ENCODE results near the gene TERC.

TERC gene

DNA sequence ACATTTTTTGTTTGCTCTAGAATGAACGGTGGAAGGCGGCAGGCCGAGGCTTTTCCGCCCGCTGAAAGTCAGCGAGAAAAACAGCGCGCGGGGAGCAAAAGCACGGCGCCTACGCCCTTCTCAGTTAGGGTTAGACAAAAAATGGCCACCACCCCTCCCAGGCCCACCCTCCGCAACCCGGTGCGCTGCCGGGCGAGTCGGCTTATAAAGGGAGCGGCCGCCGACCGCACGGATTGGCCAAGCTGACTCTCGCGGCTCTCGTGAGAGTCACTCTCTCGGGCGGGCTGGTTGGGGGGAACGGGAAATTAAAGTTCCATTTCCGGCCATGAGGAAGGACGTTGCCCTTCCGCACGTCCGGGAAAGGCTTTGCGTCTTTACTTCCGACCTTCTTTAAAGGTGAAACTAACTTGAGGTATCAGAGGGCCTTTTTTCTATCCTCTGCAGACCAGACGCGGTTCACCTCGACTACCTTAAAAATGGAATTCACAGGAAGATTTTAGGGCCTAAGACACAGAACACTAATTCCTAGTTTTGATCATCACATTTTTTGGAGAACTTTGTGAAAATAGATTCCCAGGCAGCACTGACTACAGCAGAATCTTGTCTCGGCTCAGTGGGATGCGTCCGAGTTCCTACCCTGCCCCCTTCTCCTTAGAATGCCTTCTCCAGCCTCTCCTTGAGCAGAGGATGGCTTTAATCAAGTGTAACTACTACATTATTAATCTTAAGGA, at the start of gene TERC:
TSS of gene TERC (minus strand) at position 179 of the 731 bp plus-strand sequence.
- peak; percentile 81 for DNase-seq (ENCODE audit: low read depth in 2 of 2)

DNA sequence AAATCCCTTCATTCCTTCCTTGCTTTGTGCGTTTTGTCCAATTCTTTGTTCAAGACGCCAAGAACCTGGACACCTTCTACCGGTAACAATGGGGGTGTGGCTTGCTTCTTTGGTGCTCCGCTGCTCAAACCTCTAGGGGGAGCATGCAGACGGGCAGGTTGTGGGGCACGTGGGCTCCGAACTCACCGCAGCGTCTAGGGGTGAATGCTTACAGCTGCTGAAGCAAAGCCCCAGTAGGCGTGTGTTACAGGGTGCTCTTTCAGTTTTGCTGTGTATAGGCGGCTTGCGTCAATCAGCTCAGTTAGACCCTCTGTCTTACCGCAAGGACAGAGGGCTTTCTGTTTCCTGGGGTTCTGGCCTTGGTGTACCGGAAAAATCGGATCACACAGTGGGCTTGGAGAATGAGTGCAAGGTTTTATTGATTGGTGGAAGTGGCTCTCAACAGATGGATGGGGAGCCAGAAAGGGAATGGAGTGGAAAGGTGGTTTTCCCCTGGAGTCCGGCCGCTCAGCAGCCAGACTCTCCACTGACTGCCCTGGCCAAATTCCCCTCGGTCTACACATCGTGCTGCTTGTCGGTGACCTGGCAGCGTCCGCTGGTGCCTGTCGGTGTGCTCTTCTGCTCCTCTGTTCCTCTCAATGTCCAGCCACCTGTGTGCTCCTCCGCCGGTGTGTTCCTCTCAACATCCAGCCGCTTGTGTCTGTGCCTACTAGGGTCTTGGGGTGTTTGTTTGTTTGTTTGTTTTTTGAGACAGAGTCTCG, 49.1 kb upstream of the TERC start:
- DNase-seq (ENCODE audit: low read depth in 2 of 2) = peak; percentile 46 to 58

DNA sequence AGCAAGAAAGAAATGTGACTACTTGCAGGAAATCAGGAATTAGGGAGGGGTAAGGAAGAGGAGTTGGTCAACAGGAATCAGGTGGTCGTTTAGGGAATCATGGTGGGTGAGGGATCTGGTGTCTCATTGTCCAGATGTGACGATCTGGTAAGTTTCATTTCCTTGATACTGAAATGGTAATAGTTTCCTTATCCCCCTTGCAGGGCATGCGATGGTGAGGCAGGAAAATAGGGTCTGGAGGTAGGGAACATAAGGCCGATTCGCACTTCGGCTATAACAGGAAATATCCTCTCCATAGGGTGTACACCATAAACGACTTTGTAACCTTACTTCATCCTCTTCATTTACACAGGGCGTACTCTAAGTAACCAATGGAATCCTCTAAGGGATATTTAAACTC, 48.4 kb upstream of the TERC start:
- DNase-seq (ENCODE audit: low read depth in 2 of 2) = no peak

DNA sequence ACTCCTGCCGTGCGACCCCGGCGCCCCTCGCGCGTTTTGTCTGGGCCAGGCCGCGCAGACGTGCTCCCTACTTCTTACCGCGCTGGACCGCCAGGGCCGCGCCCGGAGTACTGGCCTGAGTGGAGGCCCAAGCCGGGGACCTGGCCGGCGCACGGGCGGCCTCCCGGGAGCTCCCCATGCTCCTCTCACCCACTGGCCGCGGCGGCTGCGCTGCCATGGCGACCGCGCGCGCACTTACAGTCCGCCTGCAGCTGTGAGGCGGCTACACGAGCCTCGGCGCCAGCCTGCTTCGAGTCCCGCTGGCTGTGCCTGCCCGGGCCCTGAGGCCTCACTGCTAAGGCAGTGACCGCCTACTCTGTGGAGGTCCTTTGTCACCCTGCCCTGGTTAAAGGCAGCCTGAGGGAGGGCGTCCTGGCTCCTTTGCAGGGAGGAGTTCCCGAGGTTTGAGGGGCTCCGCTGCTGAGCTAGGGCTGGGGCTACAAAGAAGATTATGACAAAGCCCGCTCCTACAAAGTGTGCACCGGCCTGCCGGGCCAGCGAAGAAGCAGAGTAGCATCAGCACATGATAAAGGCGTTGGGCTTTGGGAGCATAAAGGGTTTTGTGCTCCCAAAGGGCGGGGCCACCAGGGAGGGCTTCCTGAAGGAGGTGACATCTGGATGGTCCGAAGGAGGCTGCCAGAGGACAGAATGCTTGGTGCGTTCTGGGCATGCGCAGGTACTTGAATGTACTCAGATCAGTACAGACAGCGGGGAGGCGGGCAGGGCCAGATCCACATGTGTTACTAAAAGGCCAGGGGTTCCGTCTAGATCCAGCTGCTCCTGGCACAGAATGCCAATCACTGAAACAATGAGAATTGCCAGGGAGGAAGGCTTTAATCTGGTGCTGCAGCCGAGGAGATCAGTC, 47.7 kb upstream of the TERC start, which contains the start of the genes LRRC34 and LRRIQ4:
TSS of gene LRRC34 (minus strand) at position 573 of the 904 bp plus-strand sequence. CDS start at position 217, 356 bp downstream.
TSS of gene LRRIQ4 (plus strand) at position 539 of the 904 bp plus-strand sequence. CDS start 9,052 bp downstream, outside the sequence.
- peak; percentile 61 to 71 for DNase-seq (ENCODE audit: low read depth in 2 of 2)

DNA sequence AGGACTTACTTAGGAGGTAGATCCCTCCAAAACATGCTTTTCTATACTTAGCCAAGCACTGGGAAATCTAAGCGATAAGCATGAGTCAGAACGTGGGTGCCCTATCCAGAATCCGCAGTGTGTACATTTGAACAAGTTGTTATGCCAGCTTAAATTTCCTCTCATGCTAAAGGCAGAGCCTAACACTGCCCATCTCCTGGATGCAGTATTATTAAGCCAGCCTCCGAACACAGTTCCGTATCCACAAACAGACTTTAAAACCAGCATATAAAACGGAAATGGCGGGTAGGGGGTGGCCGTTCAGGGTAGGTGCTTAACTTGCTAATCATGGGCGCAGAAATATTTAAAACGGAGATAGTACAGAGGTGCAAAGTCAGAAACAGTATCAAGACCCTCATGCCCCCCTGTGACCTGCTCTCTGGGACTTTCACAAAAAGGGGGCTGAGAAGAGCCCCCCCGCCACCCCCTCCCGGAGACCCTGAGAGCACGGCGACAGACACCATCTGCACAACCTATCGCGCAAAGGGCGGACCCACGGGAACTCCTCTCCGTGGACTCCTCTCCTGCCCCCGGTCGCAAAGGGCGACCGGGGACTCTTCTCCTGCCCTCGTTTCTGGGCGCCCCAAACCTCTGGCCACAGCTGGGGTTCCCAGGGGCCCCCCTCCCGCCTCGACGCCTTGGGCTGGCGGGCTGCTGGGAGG, 46.9 kb upstream of the TERC start:
- DNase-seq (ENCODE audit: low read depth in 2 of 2) = no peak

DNA sequence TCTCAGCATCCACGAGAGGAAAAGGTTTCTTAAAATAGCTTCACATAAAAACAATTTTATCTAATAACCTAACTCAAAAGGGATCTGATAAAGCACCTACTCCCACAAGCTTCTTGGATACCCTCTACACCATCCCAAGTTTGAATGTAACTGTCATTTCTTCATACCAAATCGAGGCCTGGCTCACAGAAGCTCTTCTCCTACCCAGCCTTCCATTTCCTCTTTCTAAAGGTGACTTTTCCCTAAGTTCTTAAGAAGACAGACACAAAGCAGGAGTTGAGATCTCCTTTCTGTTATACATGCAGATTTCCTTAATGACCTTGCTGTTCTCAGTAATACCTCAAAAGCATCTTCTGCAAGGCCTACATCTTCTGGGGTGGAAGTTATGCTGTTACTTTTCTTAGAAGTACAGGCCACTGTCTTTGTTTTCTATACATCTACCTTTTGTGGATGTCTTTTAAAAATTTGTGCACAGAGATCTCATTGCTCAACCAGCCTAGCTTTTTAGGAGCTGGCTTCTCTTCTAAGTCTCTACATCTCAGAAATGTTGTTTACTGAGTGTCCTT, 44.5 kb upstream of the TERC start:
- DNase-seq (ENCODE audit: low read depth in 2 of 2) = no peak

DNA sequence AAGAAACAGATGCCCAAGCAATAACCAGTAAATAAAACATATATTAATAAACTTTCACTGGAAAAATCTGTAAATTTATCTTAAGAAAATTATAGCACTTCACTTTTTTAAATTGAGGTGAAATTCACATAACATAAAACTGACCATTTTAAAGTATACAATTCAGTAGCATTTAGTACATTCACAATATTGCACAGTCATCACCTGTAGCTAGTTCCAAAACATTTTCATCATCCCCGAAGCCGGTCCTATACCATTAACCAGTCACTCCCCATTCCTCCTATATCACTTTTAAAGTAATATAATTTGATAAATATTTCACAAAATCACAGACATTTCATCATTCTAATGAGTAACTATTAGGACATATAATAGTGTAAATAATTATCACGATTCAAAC, 39.8 kb upstream of the TERC start:
- no peak for DNase-seq (ENCODE audit: low read depth in 2 of 2)

DNA sequence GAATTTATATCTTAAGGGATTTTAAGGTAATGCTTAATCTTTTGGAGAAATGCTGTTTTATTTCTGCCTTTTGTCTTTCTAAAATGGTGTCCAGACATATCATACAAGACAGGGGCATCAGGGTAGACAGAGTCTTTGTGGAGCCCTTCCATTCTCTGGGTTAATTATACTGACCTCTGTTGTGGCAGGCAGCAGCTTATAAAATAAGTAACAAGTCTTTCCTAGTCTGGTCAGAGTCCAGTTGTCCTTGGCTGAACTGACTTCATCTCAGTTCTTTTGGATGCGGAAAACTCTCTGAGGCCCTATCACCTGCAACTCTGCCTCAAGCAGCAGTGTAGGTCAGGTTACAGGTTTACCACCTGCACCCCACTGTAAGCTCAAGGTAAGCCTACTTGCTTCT, 27.5 kb upstream of the TERC start:
- no peak for DNase-seq (ENCODE audit: low read depth in 2 of 2)

DNA sequence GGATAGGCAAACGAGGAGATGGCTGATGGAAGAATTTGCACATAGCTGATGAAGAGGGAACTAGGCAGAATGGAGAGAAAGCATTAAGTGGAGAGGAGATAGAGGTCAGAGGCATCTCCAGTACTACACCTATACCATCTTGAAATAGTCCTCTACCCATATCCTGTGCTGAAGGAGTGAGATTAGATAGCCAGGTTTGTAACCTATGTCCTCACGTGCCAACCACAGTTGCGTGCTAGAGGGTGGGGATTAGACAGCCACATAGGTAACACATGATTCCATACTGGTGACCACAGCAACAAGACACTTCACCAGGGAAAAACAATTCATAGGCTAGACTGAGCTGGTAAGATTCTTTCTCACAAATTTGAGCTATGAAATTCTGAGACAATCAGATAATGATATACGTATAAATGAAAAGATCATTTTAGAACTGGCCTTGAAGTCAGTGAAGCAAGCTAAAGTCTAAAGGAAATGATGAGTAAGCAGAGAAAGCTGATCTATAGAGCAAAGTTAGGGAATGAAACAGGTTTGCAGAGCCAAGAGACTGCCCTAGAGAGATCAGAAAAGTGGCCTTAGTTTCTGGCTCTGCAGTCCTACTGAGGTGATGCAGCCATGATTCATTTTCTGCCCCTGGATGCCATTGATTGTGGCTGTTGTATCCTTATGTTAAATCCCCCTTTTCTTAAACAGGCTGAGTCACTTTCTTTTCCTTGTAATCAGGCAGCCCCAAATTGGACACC, 26.0 kb upstream of the TERC start:
- DNase-seq (ENCODE audit: low read depth in 2 of 2) = no peak

DNA sequence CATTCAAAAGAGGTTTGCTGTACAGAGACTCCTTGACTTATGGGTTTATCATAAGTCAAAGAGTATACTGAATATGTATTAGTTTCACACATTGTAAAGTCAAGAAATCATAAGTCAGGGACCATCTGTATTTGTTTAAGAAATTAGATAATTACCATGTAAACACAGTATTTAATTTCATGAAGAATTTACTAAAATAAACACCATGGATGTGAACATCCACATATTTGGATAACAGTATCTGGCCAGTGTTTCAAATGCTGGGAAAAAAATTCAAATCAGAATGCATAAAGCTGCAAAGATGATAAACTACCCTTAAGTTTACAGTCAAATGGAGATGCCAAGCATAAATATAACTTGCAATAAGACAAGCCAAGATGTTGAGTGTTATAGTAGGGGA, 25.4 kb upstream of the TERC start:
- DNase-seq (ENCODE audit: low read depth in 2 of 2) = no peak

DNA sequence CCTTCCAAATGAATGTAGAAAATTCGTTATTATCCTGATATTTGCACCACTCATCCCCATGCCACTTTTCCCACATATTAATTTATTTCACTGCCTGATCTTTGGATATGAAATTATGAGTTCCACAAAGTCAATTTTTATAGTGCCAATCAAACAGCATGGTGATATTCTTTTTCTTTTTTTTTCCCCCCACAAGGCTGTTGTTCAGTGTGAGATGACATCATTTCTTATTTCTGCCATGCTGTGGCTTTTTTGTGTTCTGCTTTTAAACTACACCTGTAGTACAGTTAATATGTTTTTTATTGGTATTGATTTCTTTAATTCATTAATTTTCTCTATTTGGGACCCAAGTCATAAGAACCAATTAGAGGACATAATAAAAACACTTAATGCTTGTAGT, 22.9 kb upstream of the TERC start:
- no peak for DNase-seq (ENCODE audit: low read depth in 2 of 2)

DNA sequence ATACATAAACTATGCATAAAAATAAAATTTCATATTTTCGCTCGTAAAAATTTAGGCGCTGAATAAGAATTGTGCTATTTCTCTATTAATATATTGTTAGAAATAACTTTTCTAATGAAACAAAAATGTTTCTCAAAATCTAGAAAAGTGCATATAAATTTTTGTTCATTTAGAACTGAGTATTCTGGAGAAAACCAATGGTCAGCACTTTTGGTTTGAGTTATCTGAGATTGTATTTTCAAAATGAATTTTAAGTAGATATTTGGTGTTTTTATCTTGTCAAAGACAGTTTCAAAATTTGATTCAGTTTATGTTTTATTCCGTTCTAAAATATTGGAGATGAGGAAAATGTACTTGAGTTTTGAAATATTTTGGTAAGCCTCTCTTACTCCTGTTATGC, 22.3 kb upstream of the TERC start:
- no peak for DNase-seq (ENCODE audit: low read depth in 2 of 2)

DNA sequence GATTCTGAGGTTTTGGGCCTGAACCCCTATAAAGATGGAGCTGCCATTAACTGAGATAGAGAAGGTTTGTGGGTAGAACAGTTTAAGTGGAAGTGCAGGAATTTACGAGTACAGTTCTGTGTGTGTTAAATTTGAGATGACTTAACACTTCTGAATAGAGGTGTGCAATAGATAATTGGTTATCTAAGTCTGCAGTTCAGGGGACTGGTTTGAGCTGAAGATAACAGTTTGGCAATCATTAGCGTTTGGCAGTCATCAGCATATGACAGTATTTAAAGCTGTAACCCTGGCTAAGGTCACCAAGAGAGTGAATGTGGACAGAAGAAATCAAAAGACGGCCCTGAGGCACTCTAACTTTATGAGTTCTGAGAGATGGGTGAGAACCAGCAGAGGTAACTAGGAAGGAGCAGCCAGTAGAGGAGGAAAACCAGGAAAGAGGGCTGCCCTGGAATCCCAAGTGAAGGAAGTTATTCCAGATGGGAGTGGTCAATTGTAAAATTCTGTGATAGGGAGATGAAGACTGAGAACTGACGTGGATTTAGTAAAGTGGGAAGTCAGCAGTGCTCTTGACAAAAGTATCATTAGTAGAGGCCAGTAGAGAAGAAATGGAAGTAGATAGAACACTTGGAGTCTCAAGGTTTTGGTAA, 16.5 kb upstream of the TERC start:
- DNase-seq (ENCODE audit: low read depth in 2 of 2) = no peak

DNA sequence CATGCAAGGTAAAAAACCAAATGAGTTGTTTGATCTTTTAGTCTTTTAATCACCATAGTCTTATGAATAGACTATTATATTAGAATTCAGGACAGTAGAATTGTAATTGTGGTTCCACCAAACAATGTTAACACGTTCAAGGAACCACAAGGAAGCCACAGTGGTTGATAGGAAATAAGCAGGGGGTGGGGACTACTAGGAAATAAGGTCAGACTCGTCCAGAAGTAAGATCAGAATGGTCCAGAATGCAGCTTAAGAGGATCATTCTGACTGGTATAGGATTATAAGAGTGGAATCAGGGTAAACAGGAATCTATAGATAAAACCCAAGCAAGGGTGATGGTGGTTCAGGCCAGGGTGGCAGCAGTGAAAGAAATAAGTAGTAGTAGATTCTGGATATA, 15.9 kb upstream of the TERC start:
- no peak for DNase-seq (ENCODE audit: low read depth in 2 of 2)

DNA sequence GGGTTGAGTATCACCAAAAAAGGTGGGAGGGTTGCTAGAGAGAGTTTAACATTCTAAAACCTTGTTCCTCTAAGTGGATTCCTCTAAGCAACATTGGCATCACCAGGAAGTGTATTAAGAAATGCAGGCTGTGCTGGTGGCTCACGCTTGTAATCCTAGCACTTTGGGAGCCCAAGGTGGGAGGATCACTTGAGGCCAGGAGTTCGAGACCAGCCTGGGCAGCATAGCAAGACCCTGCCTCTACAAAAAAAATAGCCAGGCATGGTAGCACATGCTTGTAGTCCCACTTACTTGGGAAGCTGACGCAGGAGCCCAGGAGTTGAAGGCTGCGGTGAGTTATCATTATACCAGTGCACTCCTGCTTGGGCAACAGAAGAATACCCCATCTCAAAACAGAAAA, 13.0 kb upstream of the TERC start:
- DNase-seq (ENCODE audit: low read depth in 2 of 2) = no peak

DNA sequence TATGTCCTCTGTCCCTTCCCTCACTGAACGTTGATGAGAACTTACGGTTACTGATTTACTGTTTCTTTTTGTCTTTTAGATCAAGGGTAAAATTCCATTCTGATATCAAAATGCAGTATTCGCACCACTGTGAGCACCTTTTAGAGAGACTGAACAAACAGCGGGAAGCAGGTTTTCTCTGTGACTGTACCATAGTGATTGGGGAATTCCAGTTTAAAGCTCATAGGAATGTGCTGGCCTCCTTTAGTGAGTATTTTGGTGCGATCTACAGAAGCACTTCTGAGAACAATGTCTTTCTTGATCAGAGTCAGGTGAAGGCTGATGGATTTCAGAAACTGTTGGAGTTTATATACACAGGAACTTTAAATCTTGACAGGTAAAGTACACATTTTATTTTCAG, 9.3 kb upstream of the TERC start:
- DNase-seq (ENCODE audit: low read depth in 2 of 2) = no peak

DNA sequence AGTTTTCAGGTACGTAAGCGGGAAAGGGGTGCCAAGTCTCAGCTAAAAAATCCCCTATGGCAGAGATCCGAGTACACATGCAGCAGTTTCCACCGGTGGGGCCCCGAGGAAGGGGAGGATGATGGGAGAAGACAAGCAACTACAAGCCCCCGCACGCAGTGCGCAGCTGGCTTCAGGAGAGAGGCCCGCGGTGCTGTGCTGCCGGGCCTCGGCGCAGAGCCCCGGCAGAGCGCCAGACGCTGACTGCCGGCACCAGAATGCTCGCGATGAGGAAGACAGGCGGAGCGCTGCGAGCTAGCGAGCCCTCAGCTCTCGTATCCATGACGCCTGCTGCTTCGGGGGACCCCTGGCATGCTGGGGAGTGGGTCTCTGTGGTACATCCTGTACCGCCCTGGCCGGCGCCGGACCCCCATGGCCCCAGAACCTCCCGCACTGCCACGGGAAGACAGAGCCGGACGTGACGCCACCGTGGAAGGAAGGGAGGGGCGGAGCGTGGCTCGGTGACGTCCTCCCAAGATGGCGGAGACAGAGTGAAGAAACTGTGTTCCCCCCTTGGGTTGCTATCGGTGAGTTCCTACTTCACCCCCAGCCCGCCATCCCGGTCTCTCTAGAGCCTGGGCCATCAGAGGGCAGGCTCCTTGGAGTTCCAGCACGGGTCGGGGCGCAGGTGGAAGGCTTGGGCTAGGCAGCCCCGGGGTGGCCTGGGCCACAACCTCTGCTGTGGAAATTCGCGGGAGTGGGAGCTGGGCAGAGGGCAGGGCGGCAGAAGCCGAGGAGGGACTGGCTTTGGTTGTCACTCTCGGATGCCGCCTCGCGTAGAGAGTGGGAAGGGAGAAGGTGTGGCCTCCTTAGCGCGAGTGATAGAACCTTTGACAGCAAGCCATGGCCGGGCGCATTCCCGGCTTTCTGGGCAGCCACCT, 8.3 kb upstream of the TERC start, which contains the start of gene MYNN:
TSS of gene MYNN (plus strand) at position 500 of the 920 bp plus-strand sequence. CDS start 900 bp downstream, outside the sequence.
- DNase-seq (ENCODE audit: low read depth in 2 of 2) = peak; percentile 78 to 85

DNA sequence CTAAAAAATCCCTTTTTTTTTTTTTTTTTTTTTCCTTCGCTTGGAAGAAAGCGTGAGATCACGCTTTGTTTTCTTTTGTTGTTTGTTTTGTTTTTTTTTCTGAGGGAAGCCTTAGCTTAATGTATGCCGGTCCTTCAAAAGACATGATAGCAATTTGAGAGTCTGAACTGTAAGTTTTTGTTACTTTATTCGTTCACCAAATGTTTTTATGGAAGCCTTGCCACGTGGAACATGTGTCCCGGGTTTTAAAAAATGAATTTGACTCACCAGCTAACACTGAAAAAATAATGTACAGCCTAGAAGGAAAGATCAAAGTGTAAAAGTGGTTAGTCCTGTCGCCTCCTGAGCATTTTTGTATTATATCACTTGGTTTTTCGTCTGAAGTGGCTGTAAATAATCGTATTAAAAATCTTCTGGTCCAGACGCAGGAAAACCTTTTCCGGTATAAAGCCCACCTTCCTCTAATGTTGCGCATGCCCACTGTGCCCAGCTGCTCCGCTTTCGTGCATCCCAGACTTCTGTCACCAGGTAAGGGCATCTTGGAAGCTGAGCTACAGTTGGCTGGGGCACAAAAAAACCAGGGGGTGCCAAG, 7.5 kb upstream of the TERC start:
- DNase-seq (ENCODE audit: low read depth in 2 of 2) = peak; percentile 36 to 38

All from activated CD4-positive, alpha-beta T cell treated with anti-CD3 and anti-CD28 coated beads for 24 hours (primary cell).